Stomach smooth muscle (tissue), 2 donors: ENCODE results near the gene TMEM165.

Experiments
- H3K27ac ChIP-seq: one replicate; pipeline ENCODE4 v1.7.0; 2013; ENCODE audit warnings: mild to moderate bottlenecking, low read length, inconsistent platforms
- H3K27me3 ChIP-seq, 2 donors: one replicate each; pipeline ENCODE4 v1.7.0; 2013; ENCODE audit warnings: low read length in 2 of 2; ENCODE audit not compliant: insufficient read depth in 2 of 2, control insufficient read depth in 1 of 2
- H3K36me3 ChIP-seq, 2 donors: one replicate each; pipeline ENCODE4 v1.7.0; 2013; ENCODE audit warnings: low read length in 2 of 2; ENCODE audit not compliant: control insufficient read depth in 2 of 2, insufficient read depth in 2 of 2
- H3K4me1 ChIP-seq: one replicate; pipeline ENCODE4 v1.7.0; 2013; ENCODE audit warnings: low read length; ENCODE audit not compliant: control insufficient read depth, insufficient read depth
- H3K4me3 ChIP-seq, 2 donors: one replicate each; pipeline ENCODE4 v1.7.0; 2013; ENCODE audit warnings: low read length in 2 of 2
- H3K9ac ChIP-seq, 2 donors: one replicate each; pipeline ENCODE4 v1.7.0; 2013; ENCODE audit warnings: low read length in 2 of 2, mild to moderate bottlenecking in 1 of 2
- H3K9me3 ChIP-seq, 2 donors: one replicate each; pipeline ENCODE4 v1.7.0; 2013; ENCODE audit warnings: low read length in 2 of 2; ENCODE audit not compliant: control insufficient read depth in 2 of 2
- donor health status: healthy.
- donor health status: Pancreatic carcinoma.

TMEM165 gene

GRCh38 chr4:55450566-55450965 lies 54.8 kb downstream of the TMEM165 start:
- no peak overlapping the region for H3K4me3 ChIP-seq
- no peak overlapping the region for H3K27ac ChIP-seq
- H3K9me3 ChIP-seq = no peaks in the 10 kb centered on the region
- no peak overlapping the region for H3K9ac ChIP-seq
- peaks cover 7 to 8% of the 10 kb centered on the region in 2 donors for H3K36me3 ChIP-seq
- H3K4me1 ChIP-seq = no peaks in the 10 kb centered on the region
- H3K27me3 ChIP-seq = no peaks in the 10 kb centered on the region

DNA sequence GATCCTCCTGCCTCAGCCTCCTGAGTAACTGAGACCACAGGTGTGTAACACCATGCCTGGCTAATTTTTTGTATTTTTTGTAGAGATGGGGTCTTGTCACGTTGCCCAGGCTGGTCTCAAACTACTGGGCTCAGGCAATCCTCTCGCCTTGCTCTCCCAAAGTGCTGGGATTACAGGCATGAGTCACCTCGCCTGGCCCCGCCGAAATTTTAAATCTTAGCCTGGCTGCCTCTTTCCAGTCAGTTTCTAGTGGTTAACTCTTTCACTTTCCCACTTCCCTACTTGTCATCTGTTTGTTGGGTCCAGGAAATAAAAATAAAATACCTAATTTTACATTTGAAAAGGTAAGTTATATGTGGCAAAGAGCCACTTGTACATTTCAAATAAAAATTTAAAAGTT lies 62.4 kb downstream of the TMEM165 start:
- no peaks in the 10 kb centered on the region for H3K27me3 ChIP-seq
- no peak overlapping the region for H3K9ac ChIP-seq
- H3K36me3 ChIP-seq = peaks cover 0 to 2% of the 10 kb centered on the region in 2 donors
- H3K4me1 ChIP-seq = no peaks in the 10 kb centered on the region
- H3K27ac ChIP-seq = no peak overlapping the region
- H3K9me3 ChIP-seq = no peaks in the 10 kb centered on the region
- H3K4me3 ChIP-seq = no peak overlapping the region

GRCh38 chr4:55458611-55459010 lies 62.9 kb downstream of the TMEM165 start:
- Histone ChIP-seq H3K9me3 (no peaks in the 10 kb centered on the region), H3K27ac (no peak overlapping the region)

GRCh38 chr4:55466001-55466400 lies 70.2 kb downstream of the TMEM165 start:
- no peaks in the 10 kb centered on the region for H3K4me1 ChIP-seq
- peaks cover 5 to 8% of the 10 kb centered on the region in 2 donors for H3K36me3 ChIP-seq
- no peak overlapping the region for H3K4me3 ChIP-seq
- no peak overlapping the region for H3K27ac ChIP-seq
- H3K9me3 ChIP-seq = no peaks in the 10 kb centered on the region
- no peaks in the 10 kb centered on the region for H3K27me3 ChIP-seq
- H3K9ac ChIP-seq = no peak overlapping the region

More at GRCh38 chr4:55458611-55459010, 62.9 kb downstream of the TMEM165 start:
- no peaks in the 10 kb centered on the region for H3K4me1 ChIP-seq
- H3K36me3 ChIP-seq = peaks cover 0 to 2% of the 10 kb centered on the region in 2 donors
- no peak overlapping the region for H3K9ac ChIP-seq
- no peak overlapping the region for H3K4me3 ChIP-seq
- H3K27me3 ChIP-seq = no peaks in the 10 kb centered on the region

DNA sequence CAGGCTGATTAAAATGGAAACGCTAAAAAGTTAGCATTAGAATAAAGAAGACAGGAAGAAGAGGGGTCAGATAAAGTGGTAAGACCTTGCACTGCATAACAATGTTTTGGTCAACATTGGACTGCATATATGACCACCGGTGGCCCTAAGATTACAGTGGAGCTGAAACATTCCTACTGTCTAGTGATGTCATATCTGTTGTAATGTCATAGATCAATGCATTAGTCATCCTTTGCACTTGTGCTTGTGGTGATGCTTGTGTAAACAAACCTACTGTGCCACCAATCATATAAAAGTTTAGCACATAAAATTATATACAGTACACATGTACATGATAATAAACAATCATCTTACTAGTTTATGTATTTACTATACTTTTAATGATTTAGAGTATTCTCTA lies 73.0 kb downstream of the TMEM165 start:
- Histone ChIP-seq H3K27me3 (no peaks in the 10 kb centered on the region), H3K36me3 (peaks cover 5 to 8% of the 10 kb centered on the region in 2 donors), H3K9ac (no peak overlapping the region), H3K4me3 (no peak overlapping the region), H3K27ac (no peak overlapping the region), H3K9me3 (no peaks in the 10 kb centered on the region), H3K4me1 (no peaks in the 10 kb centered on the region)

- Histone ChIP-seq H3K4me3 (no peak overlapping the region), H3K9ac (no peak overlapping the region), H3K27ac (no peak overlapping the region), H3K9me3 (no peaks in the 10 kb centered on the region), H3K36me3 (peaks cover 9 to 10% of the 10 kb centered on the region in 2 donors), H3K4me1 (no peaks in the 10 kb centered on the region), H3K27me3 (no peaks in the 10 kb centered on the region)
These were observed 74.2 kb downstream of the TMEM165 start for GRCh38 chr4:55469979-55470378.
